GM19351 (cell line): Measurements from ENCODE around the gene AGBL3.
"Not testable (repeated sequence)": the region's sequence is repeated elsewhere in the genome, so short reads cannot be mapped to it uniquely, and the experiment has no call there.

Source experiments
- ATAC-seq: cut with Tn5 transposase; IDR thresholded peaks from one replicate; pipeline ENCODE4 v1.9.1; 2021; ENCODE audit warnings: mild to moderate bottlenecking, moderate library complexity; ENCODE audit not compliant: unreplicated experiment

AGBL3 gene

DNA sequence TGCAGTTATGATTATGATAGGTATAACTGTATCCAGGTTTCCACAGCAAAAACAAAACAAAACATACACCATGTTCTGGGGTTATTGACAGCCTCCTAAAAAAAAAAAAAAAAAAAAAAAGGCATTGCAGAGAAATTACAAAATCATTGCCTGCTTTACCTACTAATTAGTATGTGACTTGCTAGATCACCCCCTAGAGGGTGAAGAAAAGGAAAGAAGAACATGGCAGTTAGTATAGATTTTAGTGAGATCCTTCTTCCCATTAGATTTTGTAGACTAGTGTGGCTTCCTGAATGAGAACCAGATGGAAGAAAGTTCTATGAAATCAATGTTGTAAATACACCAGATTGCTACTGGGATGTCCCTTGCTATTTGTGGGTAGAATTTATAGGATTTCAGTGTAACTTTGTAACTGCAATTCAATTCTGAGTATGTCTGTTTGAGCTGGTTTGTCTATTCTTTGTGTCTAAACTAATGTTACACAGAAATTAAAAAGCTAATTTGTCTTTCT, 24.0 kb upstream of the AGBL3 start:
- ATAC-seq = no peak

DNA sequence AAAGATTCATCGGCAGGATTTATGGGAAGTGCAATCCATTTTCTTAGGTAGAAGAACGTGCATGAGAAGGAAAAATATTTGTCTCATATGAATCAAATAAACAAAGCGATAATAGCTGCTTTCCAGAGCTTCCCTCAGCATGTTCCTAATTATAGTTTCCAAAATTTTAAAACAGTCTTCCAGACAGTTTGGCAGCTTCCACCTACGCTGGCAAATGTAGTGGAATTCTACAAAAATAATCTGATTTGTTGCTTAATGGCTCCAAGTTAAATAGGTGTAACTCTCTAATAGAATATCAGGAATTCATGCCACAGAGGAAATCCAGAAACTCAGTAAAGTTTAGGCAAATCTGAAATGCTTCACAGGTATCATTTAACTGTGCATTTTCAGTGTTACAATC, 23.3 kb upstream of the AGBL3 start:
- no peak for ATAC-seq

DNA sequence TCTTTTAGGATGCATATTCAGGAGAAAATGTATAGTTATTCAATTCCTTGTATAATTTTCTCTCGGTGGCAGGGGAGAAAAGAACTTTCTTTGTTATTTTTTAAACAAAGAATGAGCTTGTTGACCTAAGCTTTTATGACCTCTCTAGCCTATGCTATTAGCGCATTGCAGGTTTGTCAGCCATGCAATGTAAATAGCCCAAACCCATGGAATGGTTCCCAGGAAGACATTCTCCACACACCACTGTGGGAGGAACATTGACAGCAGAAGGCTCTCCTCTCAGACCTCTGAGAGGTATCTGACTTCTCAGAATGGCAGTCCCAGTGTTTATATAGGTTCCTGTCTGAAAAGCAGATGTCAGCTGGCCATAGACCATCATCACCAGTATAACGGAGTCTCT, 19.6 kb upstream of the AGBL3 start:
- no peak for ATAC-seq

DNA sequence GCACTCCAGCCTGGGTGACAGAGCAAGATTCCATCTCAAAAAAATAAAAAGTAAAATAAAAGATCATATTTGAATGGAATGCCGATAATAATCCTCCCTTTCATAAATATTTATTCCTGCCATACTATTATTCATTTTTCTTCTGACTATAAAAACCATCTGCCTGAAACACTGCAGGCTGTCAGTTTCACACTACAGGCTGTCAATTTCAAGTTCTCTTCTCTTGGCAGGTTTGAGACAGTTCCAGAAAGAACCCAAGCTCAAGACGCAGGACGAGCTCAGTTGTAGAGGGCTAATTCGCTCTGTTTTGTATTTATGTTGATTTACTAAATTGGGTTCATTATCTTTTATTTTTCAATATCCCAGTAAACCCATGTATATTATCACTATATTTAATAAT, 18.2 kb upstream of the AGBL3 start:
- no peak for ATAC-seq

DNA sequence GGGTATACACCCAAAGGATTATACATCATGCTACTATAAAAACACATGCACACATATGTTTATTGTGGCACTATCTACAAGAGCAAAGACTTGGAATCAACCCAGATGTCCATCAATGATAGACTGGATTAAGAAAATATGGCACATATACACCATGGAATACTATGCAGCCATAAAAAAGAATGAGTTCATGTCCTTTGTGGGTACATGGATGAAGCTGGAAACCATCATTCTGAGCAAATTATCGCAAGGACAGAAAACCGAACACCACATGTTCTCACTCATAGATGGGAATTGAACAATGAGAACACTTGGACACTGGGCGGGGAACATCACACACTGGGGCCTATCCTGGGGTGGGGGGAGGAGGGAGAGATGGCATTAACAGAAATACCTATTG, 4.7 kb upstream of the AGBL3 start:
- not testable (repeated sequence) for ATAC-seq

DNA sequence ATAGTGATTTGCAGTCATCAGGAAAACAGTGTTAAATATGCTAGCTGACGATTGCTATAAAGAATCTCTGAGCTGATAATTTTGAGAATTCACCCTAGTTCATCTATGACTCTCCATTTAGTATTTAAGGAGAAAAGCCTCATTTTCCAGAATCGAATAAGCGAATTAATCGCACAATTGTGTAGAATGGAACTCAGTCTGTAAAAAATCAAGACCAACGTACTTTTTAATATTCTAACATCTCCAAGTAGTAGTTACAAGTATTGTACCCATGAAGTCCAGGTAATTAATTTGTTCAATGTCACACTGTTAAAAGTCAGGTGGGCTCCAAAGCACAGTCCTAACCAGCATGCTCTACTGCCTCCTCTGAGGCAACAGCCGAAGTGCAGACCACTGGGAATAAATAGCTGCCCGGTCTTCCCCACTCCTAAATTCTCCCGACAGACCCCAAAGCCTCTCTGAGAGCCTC, 380 bp upstream of the AGBL3 start:
- ATAC-seq = peak; percentile 51

DNA sequence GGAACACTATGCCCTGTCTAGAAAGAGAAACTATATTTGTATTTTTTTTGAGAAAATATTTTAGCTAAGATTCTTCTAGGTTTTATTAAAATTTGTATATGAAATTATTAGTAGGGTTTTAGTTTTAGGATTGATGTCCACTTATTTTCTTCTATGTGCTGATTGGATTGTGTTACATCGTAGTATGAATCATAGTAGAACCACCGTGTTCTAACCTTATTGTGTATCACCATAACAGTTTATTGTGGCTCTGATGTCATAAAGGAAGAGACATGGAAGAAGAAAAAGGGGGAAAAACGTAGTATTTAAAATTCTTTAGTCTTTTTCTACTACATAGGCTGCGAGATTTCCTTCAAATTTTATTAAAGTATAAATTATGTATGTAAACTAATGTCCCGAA, 1.9 kb downstream of the AGBL3 start:
- ATAC-seq = no peak

DNA sequence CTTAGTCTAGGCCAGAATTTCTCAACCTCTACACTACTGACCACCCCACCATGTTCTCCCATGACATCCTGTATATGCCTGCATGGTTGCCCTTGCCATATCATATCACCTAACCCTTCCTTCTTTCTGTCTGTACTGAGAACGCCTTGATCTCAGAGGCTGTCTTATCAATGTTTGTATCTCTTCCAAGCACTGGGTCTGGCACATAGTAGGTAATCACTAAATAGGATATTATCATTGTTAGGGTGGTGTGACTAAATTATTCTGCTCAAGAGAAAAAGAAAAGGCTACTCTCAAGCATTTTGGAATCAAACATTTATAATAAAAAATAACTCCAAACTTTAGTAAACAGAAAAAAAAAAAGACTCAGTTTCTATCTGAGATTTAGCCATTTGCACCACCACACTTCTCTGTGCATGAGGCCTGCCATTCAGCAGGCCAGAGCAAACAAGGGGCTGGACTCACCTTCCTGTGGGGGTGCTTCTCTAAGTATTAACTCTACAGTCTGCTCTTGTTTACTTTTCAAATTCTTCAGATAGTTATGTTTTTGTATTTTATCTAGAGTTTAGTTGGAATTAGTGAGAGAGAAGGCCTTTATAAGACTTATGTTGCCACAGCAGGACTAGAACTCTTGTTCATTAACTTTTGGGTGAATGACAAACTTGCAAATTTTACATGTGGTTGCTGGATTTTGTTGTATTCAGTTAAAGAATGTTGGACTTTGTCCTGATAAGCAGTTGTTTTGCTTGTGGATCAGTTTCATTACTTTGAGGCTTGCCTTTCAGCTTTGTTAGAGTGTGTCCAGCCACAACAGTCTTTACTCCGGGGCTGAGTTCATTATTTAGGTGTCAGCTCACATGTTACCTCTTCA, 5.4 kb downstream of the AGBL3 start:
- ATAC-seq = no peak

DNA sequence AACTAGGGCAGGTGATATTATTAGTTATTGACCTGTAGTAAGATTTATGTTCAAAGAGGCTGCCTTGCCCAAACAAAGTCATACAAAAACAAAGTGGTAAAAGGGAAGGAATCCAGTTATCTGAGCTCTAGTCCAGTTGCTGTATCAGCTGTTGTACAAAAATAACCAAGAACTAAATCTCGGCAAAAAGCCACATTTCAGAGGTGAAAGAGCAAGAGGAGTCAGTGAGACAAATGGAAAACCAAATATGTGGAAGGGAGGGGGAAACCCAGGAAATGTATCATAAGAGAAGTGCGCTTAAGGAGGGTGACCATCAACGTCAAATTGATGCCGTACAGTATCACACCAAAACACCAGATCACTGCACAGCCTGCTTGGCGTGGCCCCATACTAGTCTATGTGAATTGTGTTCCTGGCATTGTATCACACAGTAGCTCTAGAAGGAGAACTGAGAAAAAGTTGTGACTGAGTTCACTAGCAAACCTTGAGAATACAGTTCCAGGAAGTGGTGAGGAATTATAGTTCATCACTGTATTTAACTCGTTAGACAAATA, 6.4 kb downstream of the AGBL3 start:
- ATAC-seq = peak; percentile 76

DNA sequence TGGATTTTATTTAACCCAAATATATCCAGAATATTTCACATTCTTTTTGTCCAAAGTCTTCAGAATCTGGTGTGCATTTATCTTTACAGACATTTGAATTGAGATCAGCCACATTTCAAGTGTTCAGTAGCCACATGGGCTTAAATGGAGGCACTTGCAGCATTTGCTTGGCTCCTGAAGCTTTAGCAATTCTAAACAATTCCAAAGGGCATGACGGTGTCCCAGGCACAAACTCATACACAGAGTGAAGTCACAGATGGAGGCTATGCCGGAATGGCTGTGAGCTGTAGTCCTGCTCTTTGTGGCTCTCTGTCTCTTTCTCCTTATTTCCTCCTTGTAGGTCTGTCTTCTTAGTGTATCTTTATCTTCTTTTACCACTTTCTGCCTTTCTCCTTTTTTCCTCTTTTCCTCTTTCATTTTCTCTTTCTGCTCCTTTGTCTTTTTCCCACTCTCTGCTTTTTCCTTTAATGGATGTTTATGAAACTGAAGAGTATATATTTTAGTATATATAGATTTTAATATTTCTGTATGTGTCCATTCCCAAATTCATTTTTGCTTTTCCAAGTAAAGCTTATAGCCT, 7.7 kb downstream of the AGBL3 start:
- ATAC-seq = no peak

DNA sequence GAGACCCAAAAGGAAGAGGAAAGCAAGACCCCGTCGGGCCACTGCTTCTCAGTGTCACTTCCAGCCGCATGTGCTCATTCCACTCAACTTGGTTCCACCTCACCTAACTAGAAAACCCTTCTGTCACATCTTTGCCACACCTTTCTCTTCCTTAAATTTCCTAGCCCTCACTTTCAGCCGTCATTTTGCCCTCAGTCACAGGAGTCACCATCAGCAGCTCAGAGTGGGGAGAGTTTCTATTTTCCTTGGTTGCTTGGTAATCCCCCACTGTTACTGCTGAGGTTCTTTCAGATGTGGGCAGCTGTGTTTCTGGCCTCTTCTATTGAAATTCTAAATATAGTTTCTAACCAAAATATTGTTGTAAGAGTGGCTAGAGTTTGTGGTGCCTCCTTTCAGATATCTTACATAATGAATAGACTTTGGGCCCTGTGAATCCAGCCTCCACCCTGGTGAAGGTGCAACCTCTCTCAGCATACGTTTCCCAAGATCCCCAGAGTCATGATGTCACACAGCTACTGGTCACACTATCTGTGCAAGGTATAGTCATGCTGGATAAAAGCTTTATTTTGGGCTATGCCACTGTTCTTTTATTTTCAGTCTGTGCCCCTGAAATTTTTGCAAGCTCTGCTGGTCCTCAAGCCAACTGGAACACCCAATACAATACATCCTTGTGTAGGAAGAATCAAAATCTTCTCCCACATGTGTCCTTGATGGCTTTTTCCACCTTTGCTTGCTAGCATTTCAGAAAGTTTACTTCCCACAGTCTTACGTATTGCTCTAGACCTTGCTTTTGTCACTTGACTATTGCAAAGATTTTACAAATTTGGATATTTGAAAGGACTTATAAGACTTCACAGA, 9.2 kb downstream of the AGBL3 start:
- ATAC-seq = peak; percentile 45

DNA sequence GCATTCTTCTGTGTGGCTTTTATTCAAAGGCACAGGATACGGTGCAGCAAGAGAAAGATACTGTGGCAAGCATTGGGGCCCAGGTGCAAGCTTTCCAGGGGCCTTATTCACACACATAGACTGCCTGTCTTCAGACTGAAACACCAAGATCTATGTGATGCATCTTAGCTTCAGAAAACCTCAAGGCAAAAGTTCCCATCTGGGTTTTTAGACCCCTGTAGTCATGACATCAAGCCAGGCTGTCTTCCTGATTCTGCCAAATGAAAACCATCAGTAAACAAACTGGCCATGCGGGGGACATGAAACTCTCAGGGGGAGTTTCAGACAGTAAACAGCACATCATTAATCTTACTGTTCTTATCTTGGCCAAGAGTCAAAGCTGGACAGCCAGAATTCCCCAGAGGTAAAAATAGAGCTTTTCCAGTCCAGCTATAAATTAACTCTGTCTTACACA, 9.8 kb downstream of the AGBL3 start:
- ATAC-seq = peak; percentile 40

DNA sequence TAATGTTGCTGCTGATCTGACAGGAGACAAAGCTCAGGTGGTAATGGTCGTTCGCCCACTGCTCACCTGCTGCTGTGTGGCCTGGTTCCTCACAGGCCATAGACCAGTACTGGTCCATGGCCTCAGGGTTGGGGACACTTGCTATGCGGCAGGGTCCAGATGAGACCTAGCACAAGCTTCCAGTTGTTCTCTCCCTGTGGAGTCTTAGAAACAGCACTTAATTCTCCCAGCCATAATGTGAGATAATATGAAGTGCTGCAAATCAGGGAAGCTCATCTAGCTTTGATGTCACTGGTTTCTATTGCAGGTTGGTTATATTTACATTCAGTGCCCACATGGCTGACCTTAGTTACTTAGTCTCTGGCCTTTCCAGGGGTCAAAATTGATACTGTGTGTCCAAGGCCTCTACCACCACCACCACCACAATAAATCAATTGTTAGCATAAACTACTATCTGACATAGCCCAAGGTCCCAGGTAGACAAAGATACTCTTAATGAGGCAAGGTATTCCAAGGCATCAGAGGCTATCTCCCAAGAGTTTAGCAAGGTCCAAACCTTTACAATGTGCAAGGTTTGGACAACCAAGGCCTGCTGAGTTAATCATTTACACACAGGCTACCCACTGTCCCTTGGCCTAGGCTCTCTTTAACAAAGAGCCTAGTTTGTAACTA, 11.0 kb downstream of the AGBL3 start:
- no peak for ATAC-seq

DNA sequence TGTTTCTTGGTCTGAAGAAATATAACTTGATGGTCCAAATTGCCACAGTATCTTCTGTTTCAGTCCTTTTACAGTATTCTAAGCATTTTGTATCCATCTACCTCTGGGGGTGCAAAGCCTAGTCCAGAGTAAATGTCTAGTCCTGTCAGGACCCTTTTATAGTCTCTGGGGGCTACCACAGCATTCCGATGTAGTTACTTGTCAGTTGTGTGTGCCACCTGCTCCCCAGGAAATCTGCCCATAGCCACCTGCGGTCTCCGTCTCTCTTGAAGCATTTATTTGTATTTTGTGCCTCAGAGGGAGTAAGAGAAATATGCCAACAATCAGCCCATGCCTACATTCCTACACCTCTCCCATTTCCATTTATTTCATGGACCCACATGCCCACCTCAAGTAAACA, 12.8 kb downstream of the AGBL3 start:
- ATAC-seq = no peak

DNA sequence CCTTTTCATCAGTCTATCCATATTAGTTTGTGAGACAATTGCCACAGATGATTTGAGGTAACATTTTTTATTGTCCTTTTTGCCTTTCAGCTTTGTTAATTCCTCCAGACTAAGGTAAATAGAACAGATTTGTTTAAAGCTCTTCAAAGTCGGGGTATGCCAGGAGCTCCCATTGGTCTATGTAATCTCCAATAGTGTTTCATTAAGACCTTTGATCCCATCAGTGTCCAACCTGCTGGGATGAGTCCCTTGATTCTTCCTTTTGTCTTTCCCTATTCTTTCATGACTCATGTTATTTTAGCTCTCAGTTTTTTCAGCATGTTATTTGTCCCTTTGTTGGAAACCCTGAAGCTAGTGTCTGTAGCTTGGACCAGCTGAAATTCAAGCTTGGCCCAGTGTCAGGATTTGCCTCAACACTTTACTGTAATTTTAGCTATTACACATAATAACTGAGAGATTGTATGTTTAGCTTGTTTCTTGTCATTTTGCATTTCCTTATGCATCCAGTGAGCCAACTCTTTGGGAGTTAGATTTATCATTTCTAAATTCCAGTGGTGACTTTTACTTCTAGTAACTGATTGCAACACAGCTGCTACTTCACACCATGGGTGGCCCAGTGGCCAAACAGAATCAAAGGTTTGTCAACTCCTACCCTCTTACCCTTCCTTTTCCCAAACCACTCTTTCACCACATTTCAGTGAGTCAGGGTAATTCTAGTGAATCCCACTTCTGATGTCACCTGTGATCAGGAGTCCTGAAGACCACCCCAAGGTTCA, 15.3 kb downstream of the AGBL3 start:
- no peak for ATAC-seq

DNA sequence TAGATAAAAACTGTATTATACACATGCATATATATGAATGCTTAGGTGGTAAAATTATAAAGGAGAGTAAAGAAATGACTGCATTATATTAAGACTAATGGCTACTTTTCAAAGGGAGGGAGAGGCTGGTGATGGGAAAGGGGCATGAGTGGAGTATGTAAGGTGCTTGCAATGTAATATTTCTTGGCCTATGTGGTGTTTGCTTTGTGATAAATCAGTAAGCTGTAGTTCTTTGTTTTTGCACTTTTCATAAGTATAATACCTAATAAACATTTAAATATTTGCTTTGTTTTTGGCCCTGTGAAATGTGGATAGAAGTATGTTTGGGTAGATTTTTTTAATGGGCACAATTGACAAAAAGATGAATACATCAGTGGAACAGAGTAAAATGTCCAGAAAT, 25.9 kb downstream of the AGBL3 start:
- ATAC-seq = no peak

DNA sequence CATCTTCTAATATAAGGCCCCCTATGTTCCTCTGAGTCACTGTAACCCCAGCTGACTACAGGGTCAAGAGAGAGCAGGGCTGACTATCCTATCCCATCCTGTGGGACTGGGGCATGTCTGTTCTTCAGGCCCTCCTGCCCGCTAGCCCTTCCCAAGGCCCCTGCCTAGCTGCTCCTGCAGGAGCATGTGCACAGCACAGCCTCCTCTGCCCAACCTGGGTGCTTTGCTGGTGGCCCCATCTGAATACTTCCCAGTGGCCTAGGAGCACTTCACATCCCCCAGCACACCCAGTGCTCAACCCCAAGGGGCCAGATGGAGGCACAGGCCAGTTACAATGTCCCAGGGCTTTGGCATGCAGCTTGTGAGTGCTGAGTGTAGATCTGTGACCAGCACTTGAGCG, 37.3 kb downstream of the AGBL3 start:
- ATAC-seq = no peak

DNA sequence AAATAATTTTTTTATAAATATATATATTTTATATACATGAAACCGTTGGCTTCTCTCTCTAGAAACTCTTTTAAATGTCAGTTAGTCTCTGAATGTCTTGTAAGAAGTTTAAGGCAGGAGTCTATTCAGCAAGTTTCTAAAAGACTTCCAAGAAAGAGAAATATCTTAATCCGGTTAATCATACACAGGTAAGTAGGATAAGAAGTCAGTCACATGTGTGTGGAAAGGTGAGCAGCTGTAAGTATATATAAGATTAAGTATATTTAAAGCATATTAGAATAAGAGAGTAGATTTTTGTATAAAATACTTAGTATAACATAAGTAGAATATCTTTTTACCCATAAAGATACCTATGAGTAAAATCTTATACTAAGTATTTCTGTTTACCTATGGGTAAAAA, 48.9 kb downstream of the AGBL3 start:
- ATAC-seq = no peak

DNA sequence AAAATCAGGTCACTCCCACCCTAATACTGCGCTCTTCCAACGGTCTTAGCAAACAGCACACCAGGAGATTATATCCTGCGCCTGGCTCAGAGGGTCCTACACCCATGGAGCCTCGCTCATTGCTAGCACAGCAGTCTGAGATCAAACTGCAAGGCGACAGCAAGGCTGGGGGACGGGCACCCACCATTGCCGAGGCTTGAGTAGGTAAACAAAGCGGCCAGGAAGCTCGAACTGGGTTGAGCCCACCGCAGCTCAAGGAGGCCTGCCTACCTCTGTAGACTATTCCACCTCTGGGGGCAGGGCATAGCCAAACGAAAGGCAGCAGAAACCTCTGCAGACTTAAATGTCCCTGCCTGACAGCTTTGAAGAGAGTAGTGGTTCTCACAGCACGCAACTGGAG, 80.7 kb downstream of the AGBL3 start:
- not testable (repeated sequence) for ATAC-seq

DNA sequence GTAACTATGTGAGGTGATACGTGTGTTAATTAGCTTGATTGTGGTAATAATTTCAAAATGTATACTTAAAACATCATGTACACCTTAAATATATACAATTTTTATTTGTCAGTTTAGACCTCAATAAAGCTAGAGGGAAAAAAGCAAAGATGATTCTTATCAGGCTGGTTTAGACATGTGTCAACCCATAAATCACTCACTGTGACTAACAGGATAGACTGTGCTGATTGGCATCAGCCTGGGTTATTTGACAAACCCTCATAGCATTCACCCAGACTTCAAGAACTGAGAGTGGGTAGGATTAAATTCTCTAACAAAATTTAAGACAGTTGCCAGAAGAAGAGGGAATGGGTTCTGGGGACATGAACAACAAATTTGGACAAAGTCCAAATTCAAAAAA, 87.8 kb downstream of the AGBL3 start:
- ATAC-seq = no peak
